Measurements from ENCODE around the gene RAB11FIP4. TPM values are rescaled to one million over a fixed set of nuclear protein-coding genes. Genes with fewer than 3 reads are reported as not detected.

Gene RAB11FIP4
- total and polyA plus RNA-seq, 8 donors, result 4.7 to 121 (median 11.7) TPM

DNA sequence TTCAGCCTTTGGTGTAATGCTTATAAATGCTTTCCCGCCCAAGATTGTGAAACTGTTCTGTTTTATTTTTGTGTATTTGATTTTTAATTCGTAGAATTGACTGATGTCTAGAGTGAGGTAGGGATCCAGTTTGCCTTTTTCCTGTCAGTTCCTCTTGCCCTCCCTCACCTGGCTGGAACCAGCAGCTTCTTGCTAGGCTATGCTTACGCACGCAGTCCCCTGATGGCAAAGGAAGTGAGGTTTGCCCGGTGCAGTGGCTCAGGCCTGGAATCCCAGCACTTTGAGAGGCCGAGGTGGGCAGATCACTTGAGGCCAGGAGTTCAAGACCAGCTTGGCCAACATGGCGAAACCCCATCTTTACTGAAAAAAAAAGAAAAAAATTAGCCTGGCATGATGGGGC, 51.9 kb downstream of the RAB11FIP4 start:
- 83 to 88% (median 86%) methylated on average over 7 of the region's 7 CpGs for WGBS, 5 donors
- Histone ChIP-seq H3K27ac (no peak overlapping the region), H3K9me3 (no peaks in the 10 kb centered on the region), H3K36me3 (no peaks in the 10 kb centered on the region), H3K4me3 (no peak overlapping the region), H3K4me1 (peaks cover 0 to 10% (median 0%) of the 10 kb centered on the region in 4 donors), H3K27me3 (no peaks in the 10 kb centered on the region)
- no peak for DNase-seq
- TF ChIP-seq CTCF (IDR thresholded peaks at IDR 0.05) (no peak), POLR2AphosphoS5 (IDR thresholded peaks at IDR 0.05) (no peak), POLR2A (IDR thresholded peaks at IDR 0.05) (no peak), EP300 (IDR thresholded peaks at IDR 0.05) (no peak)
- intact Hi-C loops (cut with DNase I; ENCODE audit: low total_unique reads), result no loop called here

DNA sequence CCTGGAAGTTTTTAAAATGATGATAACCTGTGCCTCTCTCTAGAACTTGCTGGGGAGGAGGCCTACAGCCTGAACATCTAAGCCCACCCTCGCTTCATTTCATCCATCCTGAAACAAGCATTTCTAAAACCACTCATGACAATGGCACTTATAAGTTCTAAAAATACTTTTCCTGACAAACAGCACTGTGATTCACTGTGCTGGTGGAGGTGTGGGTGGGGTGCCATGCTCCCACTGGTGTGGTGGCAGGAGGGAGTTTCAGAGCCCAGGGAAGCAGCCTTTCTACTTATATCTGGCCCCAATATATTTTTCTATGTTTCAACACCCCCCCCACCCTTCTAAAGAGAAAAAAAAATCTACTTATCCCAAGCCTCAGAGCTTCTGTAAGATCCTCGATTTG, 52.6 kb downstream of the RAB11FIP4 start:
- H3K27me3 ChIP-seq, result no peaks in the 10 kb centered on the region
- H3K4me3 ChIP-seq, result no peak overlapping the region
- no peaks in the 10 kb centered on the region for H3K9me3 ChIP-seq
- intact Hi-C loops (cut with DNase I; ENCODE audit: low total_unique reads), result no loop called here
- no peak for TF ChIP-seq EP300 (IDR thresholded peaks at IDR 0.05)
- no peak for TF ChIP-seq POLR2A (IDR thresholded peaks at IDR 0.05)
- TF ChIP-seq CTCF (IDR thresholded peaks at IDR 0.05), result no peak
- TF ChIP-seq POLR2AphosphoS5 (IDR thresholded peaks at IDR 0.05), result no peak
- WGBS, 5 donors, result 85 to 94% (median 90%) methylated on average over 2 of the region's 2 CpGs
- no peak for DNase-seq
- no peaks in the 10 kb centered on the region for H3K36me3 ChIP-seq
- no peak overlapping the region for H3K27ac ChIP-seq
- H3K4me1 ChIP-seq, result peaks cover 0 to 10% (median 0%) of the 10 kb centered on the region in 4 donors

- Histone ChIP-seq H3K36me3 (no peaks in the 10 kb centered on the region), H3K27me3 (no peaks in the 10 kb centered on the region), H3K4me1 (peaks cover 0 to 10% (median 0%) of the 10 kb centered on the region in 4 donors), H3K27ac (no peak overlapping the region), H3K4me3 (no peak overlapping the region), H3K9me3 (no peaks in the 10 kb centered on the region)
- DNase-seq, result no peak
- intact Hi-C loops (cut with DNase I; ENCODE audit: low total_unique reads), result no loop called here
- TF ChIP-seq POLR2A (IDR thresholded peaks at IDR 0.05) (no peak), EP300 (IDR thresholded peaks at IDR 0.05) (no peak), CTCF (IDR thresholded peaks at IDR 0.05) (no peak), POLR2AphosphoS5 (IDR thresholded peaks at IDR 0.05) (no peak)
- 74 to 85% (median 81%) methylated on average over 13 of the region's 13 CpGs for WGBS, 5 donors
Observed at GRCh38 chr17:31446195-31446967, 54.9 kb downstream of the RAB11FIP4 start.

- Histone ChIP-seq H3K4me1 (peaks cover 0 to 4% (median 0%) of the 10 kb centered on the region in 4 donors), H3K36me3 (no peaks in the 10 kb centered on the region), H3K9me3 (no peaks in the 10 kb centered on the region), H3K27ac (no peak overlapping the region), H3K27me3 (no peaks in the 10 kb centered on the region), H3K4me3 (no peak overlapping the region)
- intact Hi-C loops (cut with DNase I; ENCODE audit: low total_unique reads), result no loop called here
- TF ChIP-seq CTCF (IDR thresholded peaks at IDR 0.05) (no peak), POLR2A (IDR thresholded peaks at IDR 0.05) (no peak), EP300 (IDR thresholded peaks at IDR 0.05) (no peak), POLR2AphosphoS5 (IDR thresholded peaks at IDR 0.05) (no peak)
- DNase-seq, result no peak
- WGBS, 5 donors, result 83 to 91% (median 89%) methylated on average over 5 of the region's 5 CpGs
Observed at GRCh38 chr17:31448467-31449077, 57.1 kb downstream of the RAB11FIP4 start.

Measured in stomach (tissue), 9 donors.